ENCODE results near the gene SIGLEC10.

The SIGLEC10 gene

DNA sequence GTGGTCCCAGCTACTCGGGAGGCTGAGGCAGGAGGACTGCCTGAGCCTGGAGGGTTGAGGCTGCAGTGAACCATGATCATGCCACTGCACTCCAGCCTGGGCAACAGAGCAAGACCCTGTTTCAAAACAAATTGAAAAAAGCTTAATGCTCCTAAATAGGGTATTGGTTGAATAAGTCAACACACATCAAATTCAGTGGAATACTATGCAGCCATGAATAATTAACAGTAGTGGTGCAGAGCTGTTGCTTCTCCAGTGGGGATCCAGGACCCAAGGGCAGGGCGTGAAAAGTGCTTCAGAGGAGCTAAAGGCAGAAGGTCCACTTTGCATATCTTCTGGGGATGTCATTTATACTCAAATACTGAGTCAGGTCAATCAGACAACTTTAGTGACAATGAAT is 22.6 kb upstream of the SIGLEC10 start:
- H3K27ac Mint-ChIP-seq, result no peak overlapping the region
- H3K27me3 Mint-ChIP-seq (ENCODE audit: low read depth), result peaks cover 42% of the 10 kb centered on the region
- H3K4me3 Mint-ChIP-seq, result no peak overlapping the region
- no peaks in the 10 kb centered on the region for H3K9me3 Mint-ChIP-seq
- TF ChIP-seq, protein P1, sequence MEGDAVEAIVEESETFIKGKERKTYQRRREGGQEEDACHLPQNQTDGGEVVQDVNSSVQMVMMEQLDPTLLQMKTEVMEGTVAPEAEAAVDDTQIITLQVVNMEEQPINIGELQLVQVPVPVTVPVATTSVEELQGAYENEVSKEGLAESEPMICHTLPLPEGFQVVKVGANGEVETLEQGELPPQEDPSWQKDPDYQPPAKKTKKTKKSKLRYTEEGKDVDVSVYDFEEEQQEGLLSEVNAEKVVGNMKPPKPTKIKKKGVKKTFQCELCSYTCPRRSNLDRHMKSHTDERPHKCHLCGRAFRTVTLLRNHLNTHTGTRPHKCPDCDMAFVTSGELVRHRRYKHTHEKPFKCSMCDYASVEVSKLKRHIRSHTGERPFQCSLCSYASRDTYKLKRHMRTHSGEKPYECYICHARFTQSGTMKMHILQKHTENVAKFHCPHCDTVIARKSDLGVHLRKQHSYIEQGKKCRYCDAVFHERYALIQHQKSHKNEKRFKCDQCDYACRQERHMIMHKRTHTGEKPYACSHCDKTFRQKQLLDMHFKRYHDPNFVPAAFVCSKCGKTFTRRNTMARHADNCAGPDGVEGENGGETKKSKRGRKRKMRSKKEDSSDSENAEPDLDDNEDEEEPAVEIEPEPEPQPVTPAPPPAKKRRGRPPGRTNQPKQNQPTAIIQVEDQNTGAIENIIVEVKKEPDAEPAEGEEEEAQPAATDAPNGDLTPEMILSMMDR (IDR thresholded peaks at IDR 0.05; ENCODE audit: unreplicated experiment in 3 of 3), result no peak
- H3K36me3 Mint-ChIP-seq (ENCODE audit: low read depth), result no peaks in the 10 kb centered on the region
- no peaks in the 10 kb centered on the region for H3K4me1 Mint-ChIP-seq

DNA sequence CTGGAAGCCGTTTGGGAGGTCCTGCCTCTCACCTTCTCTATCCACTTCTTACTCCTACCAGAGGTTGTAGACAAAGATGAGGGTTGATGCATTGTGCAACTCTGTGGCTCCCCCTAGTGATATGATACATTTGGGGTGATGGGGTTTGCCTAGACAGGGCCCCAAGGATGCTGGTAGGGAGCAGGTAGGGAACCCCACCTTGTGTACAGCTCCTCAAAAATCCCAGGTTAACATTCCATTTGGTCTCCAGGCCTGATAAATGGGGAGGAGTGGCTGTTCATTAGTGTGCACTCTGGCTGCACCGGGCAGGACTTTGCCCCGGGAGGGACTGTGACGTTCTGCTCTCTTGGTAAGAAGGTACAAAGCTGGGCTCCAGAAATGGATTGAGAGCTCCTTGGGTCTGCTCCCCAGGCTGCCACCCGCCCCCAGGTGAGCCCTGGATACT is 21.6 kb upstream of the SIGLEC10 start:
- no peak overlapping the region for H3K27ac Mint-ChIP-seq
- TF ChIP-seq, protein P1 (IDR thresholded peaks at IDR 0.05; ENCODE audit: unreplicated experiment in 3 of 3), result no peak
- H3K27me3 Mint-ChIP-seq (ENCODE audit: low read depth), result peaks cover 42% of the 10 kb centered on the region
- no peak overlapping the region for H3K4me3 Mint-ChIP-seq
- no peaks in the 10 kb centered on the region for H3K36me3 Mint-ChIP-seq (ENCODE audit: low read depth)
- no peaks in the 10 kb centered on the region for H3K4me1 Mint-ChIP-seq
- no peaks in the 10 kb centered on the region for H3K9me3 Mint-ChIP-seq

DNA sequence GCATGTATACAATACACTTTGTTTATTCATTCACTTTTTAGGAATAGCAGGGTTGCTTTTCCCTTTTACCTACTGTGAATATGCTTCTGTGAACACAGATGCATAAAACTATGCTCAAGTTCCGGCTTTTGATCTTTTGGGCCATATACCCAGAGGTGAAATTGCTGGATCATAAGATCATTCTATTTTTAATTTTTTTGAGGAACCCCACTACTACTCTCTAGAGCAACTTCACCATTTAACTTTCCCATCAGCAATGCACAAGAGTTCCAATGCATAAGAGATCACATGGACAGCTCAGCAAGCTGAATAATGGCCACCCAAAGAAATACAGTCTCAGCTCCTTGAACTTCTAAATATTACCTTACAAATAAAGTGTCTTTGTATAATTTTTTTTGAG is 17.0 kb upstream of the SIGLEC10 start:
- no peak overlapping the region for H3K27ac Mint-ChIP-seq
- H3K4me1 Mint-ChIP-seq, result no peaks in the 10 kb centered on the region
- peaks cover 15% of the 10 kb centered on the region for H3K27me3 Mint-ChIP-seq (ENCODE audit: low read depth)
- no peaks in the 10 kb centered on the region for H3K9me3 Mint-ChIP-seq
- TF ChIP-seq, protein P1 (IDR thresholded peaks at IDR 0.05; ENCODE audit: unreplicated experiment in 3 of 3), result no peak
- no peaks in the 10 kb centered on the region for H3K36me3 Mint-ChIP-seq (ENCODE audit: low read depth)
- H3K4me3 Mint-ChIP-seq, result no peak overlapping the region

DNA sequence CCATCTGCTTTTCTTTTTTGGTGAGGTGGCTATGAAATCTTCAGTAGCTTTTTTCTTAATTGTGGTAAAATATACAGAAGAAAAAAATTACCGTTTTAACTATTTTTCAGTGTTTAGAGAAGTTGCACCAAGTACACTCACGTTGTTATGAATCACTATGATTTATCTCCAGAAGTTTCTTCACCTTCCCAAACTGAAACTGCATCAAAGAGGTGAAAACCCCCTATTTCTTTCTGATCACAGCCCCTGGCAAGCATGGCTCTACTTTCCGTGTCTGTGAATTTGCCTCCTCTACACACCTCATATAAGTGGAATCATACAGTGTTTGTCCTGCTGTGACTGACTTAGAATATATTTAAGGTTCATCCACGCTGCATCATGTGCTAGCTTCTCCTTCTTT is 15.6 kb upstream of the SIGLEC10 start:
- TF ChIP-seq, protein P1 (IDR thresholded peaks at IDR 0.05; ENCODE audit: unreplicated experiment in 3 of 3), result no peak
- Mint-ChIP-seq H3K27ac (no peak overlapping the region), H3K4me1 (no peaks in the 10 kb centered on the region), H3K9me3 (no peaks in the 10 kb centered on the region), H3K27me3 (ENCODE audit: low read depth) (peaks cover 13% of the 10 kb centered on the region), H3K36me3 (ENCODE audit: low read depth) (no peaks in the 10 kb centered on the region), H3K4me3 (no peak overlapping the region)

DNA sequence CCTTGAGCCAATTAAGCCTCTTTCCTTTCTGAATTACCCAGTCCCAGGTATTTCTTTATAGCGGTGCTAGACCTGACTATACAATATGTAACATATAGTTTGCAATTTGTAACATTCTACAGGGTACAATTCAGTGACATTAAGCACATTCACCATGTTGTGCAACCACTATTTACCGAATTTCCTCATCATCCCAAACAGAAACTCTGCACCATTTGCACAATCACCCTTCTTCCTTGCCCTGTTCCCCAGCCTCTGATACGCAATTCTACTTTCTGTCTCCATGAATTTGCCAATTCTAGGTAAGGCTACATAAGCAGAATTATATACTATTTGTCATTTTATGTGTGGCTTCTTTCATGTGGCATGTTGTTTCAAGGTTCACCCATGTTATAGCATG is 13.7 kb upstream of the SIGLEC10 start:
- Mint-ChIP-seq H3K4me3 (no peak overlapping the region), H3K9me3 (no peaks in the 10 kb centered on the region), H3K4me1 (no peaks in the 10 kb centered on the region), H3K27ac (no peak overlapping the region), H3K36me3 (ENCODE audit: low read depth) (no peaks in the 10 kb centered on the region), H3K27me3 (ENCODE audit: low read depth) (peaks cover 19% of the 10 kb centered on the region)
- TF ChIP-seq, protein P1 (IDR thresholded peaks at IDR 0.05; ENCODE audit: unreplicated experiment in 3 of 3), result no peak

DNA sequence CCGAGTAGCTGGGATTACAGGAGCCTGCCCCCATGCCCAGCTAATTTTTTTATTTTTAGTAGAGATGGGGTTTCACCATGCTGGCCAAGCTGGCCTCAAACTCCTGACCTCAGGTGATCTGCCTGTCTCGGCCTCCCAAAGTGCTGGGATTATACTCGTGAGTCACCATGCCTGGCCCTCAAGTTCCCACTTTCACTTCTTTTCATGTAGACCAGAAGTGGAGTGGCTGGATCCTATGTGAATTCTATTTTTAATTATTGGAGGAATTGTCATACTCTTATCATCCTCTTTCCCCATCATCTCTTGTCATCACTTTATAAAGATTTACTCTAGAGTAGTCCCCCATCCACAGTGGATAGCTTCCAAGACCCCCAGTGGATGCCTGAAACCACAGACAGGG is 12.8 kb upstream of the SIGLEC10 start:
- Mint-ChIP-seq H3K27ac (no peak overlapping the region), H3K9me3 (no peaks in the 10 kb centered on the region), H3K27me3 (ENCODE audit: low read depth) (peaks cover 15% of the 10 kb centered on the region), H3K4me3 (no peak overlapping the region), H3K4me1 (no peaks in the 10 kb centered on the region), H3K36me3 (ENCODE audit: low read depth) (no peaks in the 10 kb centered on the region)
- TF ChIP-seq, protein P1 (IDR thresholded peaks at IDR 0.05; ENCODE audit: unreplicated experiment in 3 of 3), result no peak

Data from nephron (organoid).